DOHH2 (cell line): ENCODE measurements around the gene RALBP1.

ENCODE experiments used
- H3F3A ChIP-seq: fragments of 200-600 bp; sonication (generic), shearing (Covaris generic); 2 replicates; pipeline ENCODE4 v1.6.0; 2016; ENCODE audit warnings: antibody characterized with exemption, mild to moderate bottlenecking; ENCODE audit not compliant: control insufficient read depth, insufficient read depth
- H3K27ac ChIP-seq: fragments of 200-600 bp; sonication (generic); 2 replicates; pipeline ENCODE4 v1.5.1; 2014; ENCODE audit warnings: low read depth, mild to moderate bottlenecking, low read length, moderate library complexity
- H3K27me3 ChIP-seq: fragments of 200-600 bp; sonication (generic); 2 replicates; pipeline ENCODE4 v1.6.1; 2014; ENCODE audit warnings: mild to moderate bottlenecking, low read length, mixed read lengths; ENCODE audit not compliant: control insufficient read depth
- H3K36me3 ChIP-seq: fragments of 200-600 bp; sonication (generic); 2 replicates; pipeline ENCODE4 v1.6.1; 2014; ENCODE audit warnings: mild to moderate bottlenecking, low read length, moderate library complexity, mixed read lengths; ENCODE audit not compliant: control insufficient read depth
- H3K4me1 ChIP-seq: fragments of 200-600 bp; sonication (generic); 2 replicates; pipeline ENCODE4 v1.6.1; 2014; ENCODE audit warnings: mild to moderate bottlenecking, low read length, mixed read lengths; ENCODE audit not compliant: control insufficient read depth
- H3K4me2 ChIP-seq: fragments of 200-600 bp; sonication (generic); 2 replicates; pipeline ENCODE4 v1.6.0; 2014; ENCODE audit warnings: mild to moderate bottlenecking, low read length, moderate library complexity
- H3K4me3 ChIP-seq: fragments of 200-600 bp; sonication (generic); 2 replicates; pipeline ENCODE4 v1.5.1; 2014; ENCODE audit warnings: mild to moderate bottlenecking, low read length, mixed read lengths
- H3K79me2 ChIP-seq: fragments of 200-600 bp; sonication (generic); 2 replicates; pipeline ENCODE4 v1.6.1; 2014; ENCODE audit warnings: mild to moderate bottlenecking, low read length, mixed read lengths; ENCODE audit not compliant: control insufficient read depth
- H3K9me2 ChIP-seq: fragments of 200-600 bp; sonication (generic); replicated peaks from 2 replicates; pipeline ENCODE4 v1.6.1; 2014; ENCODE audit warnings: mild to moderate bottlenecking, low read length, mixed read lengths; ENCODE audit not compliant: control insufficient read depth
- H3K9me3 ChIP-seq: fragments of 200-600 bp; sonication (generic); 2 replicates; pipeline ENCODE4 v1.6.1; 2014; ENCODE audit warnings: antibody characterized with exemption, low read length, mixed read lengths; ENCODE audit not compliant: control insufficient read depth, insufficient read depth
- H4K20me1 ChIP-seq: fragments of 200-600 bp; sonication (generic); 2 replicates; pipeline ENCODE4 v1.6.0; 2014; ENCODE audit warnings: low read depth, mild to moderate bottlenecking, antibody characterized with exemption, low read length, moderate library complexity; ENCODE audit not compliant: control insufficient read depth, insufficient read depth
- CTCF ChIP-seq: fragments of 200-600 bp; sonication (generic); IDR thresholded peaks from one replicate; pipeline ENCODE4 v1.5.1; 2014; ENCODE audit warnings: antibody characterized with exemption, mild to moderate bottlenecking, low read depth, low read length; ENCODE audit not compliant: poor library complexity, severe bottlenecking
- EZH2phosphoT487 ChIP-seq: fragments of 200-600 bp; sonication (generic); IDR thresholded peaks from 2 replicates; pipeline ENCODE4 v1.6.1; 2017; ENCODE audit warnings: borderline replicate concordance, mild to moderate bottlenecking, antibody characterized with exemption, low read length, moderate library complexity, mixed read lengths

The RALBP1 gene

GRCh38 chr18:9571546-9571945 lies 96.2 kb downstream of the RALBP1 start:
- H3K9me3 ChIP-seq: no peaks in the 10 kb centered on the region
- H3K79me2 ChIP-seq: no peaks in the 10 kb centered on the region
- no peaks in the 10 kb centered on the region for H3F3A ChIP-seq
- TF ChIP-seq EZH2phosphoT487 (no peak), CTCF (no peak)
- peaks cover 6% of the 10 kb centered on the region; the same call in 1 of the 2 replicates for H3K4me1 ChIP-seq
- H3K4me3 ChIP-seq: no peak overlapping the region
- no peaks in the 10 kb centered on the region for H4K20me1 ChIP-seq
- H3K36me3 ChIP-seq: peaks cover 27% of the 10 kb centered on the region
- no peaks in the 10 kb centered on the region for H3K27me3 ChIP-seq
- H3K27ac ChIP-seq: no peak overlapping the region
- no peak overlapping the region for H3K4me2 ChIP-seq
- no peaks in the 10 kb centered on the region for H3K9me2 ChIP-seq

- Histone ChIP-seq H3K9me3 (no peaks in the 10 kb centered on the region), H3K4me3 (no peak overlapping the region), H4K20me1 (no peaks in the 10 kb centered on the region), H3K36me3 (peaks cover 29% of the 10 kb centered on the region), H3K4me1 (no peaks in the 10 kb centered on the region), H3K4me2 (no peak overlapping the region), H3K27ac (no peak overlapping the region), H3K79me2 (no peaks in the 10 kb centered on the region), H3F3A (no peaks in the 10 kb centered on the region), H3K27me3 (no peaks in the 10 kb centered on the region), H3K9me2 (no peaks in the 10 kb centered on the region)
- TF ChIP-seq CTCF (no peak), EZH2phosphoT487 (no peak)
Measured at GRCh38 chr18:9574473-9575115, 99.3 kb downstream of the RALBP1 start.

- Histone ChIP-seq H3F3A (no peaks in the 10 kb centered on the region), H3K4me1 (no peaks in the 10 kb centered on the region), H4K20me1 (no peaks in the 10 kb centered on the region), H3K36me3 (peaks cover 30% of the 10 kb centered on the region), H3K4me2 (no peak overlapping the region), H3K9me3 (no peaks in the 10 kb centered on the region), H3K27ac (no peak overlapping the region), H3K9me2 (no peaks in the 10 kb centered on the region), H3K27me3 (no peaks in the 10 kb centered on the region), H3K4me3 (no peak overlapping the region), H3K79me2 (no peaks in the 10 kb centered on the region)
- no peak for TF ChIP-seq EZH2phosphoT487
- peak; percentile 59 for TF ChIP-seq CTCF
Measured at GRCh38 chr18:9575558-9575957, 100.2 kb downstream of the RALBP1 start.
